HG03521 (cell line): ENCODE results near the gene BMAL1.

Source experiments
- ATAC-seq: cut with Tn5 transposase; IDR thresholded peaks from one replicate; pipeline ENCODE4 v1.9.1; 2021; ENCODE audit warnings: mild to moderate bottlenecking, moderate library complexity; ENCODE audit not compliant: unreplicated experiment

Gene BMAL1

GRCh38 chr11:13290221-13290980 is 12.8 kb downstream of the BMAL1 start:
- no peak for ATAC-seq

DNA sequence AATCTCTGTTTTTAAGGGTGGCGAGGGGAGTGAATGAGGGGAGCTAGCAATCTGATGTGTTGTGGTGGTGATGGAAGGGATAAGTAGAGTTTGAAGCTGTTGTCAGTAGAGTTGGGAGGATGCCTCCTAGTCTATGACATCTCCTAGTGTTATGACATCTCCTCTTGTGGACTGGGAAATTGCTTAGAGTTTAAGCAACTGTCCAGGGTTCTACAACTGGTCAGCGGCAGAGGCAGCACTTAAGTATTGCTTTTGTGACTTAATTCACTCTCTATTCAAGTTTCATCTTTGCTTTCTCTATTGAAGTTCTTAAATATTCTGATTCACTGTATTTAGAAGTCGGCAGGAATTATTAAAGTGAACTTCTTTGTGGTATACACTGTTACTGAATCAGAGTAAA is 13.8 kb downstream of the BMAL1 start:
- no peak for ATAC-seq

DNA sequence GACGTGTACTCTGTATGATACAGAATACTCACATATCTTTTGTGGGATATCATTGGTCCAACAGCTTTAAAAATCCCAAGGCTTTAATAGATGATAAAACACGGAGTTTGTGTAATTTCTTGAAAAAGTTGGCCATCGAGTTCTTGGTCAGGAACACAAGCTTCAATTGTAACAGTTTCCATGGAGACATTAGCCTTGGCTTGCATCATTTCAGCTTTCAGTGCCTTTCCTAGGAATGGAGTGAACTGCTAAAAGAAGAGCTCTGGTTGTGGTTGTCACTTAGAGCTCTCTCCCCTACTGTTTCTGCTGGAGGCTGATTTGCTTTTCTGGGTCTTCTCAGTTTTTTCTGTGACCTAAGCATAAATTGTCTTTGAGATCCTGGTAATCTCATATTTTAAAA is 14.2 kb downstream of the BMAL1 start:
- ATAC-seq = no peak

DNA sequence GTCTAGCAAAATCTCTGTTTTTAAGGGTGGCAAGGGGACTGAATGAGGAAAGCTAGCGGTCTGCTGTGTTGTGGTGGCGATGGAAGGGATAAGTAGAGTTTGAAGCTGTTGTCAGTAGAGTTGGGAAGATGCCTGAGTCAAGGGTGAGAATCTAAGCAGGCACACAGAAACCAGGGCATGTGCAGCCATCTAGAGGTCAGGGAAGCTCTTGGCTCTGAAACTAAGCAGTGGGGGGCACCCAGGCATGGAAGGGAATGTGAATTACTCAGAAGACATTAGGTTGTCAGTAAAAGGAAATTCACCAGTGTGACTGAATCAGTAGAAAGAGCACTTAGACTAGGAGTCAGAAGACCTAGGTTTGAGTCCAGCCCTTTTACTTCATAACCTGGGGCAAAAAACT is 15.4 kb downstream of the BMAL1 start:
- ATAC-seq = no peak

DNA sequence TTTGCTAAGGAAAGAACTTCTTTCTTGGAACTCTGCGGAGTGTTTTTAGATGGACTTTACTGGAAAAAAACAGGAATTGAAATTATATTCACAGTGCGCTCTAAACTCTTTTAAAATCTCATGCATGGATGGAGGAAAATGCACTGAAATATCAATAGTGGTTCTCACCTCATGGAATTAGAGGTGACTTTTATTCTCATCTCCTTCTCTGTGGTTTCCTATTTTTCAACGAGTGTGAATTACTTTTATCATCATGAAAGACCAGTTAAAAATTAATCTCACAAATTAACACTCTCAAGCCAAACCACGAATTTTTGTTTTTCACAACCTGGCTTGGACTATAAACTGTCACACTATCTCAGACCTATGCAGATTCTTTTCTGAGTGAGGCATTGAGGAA is 16.6 kb downstream of the BMAL1 start:
- no peak for ATAC-seq

- no peak for ATAC-seq
These were observed 17.4 kb downstream of the BMAL1 start for GRCh38 chr11:13294771-13295579.

DNA sequence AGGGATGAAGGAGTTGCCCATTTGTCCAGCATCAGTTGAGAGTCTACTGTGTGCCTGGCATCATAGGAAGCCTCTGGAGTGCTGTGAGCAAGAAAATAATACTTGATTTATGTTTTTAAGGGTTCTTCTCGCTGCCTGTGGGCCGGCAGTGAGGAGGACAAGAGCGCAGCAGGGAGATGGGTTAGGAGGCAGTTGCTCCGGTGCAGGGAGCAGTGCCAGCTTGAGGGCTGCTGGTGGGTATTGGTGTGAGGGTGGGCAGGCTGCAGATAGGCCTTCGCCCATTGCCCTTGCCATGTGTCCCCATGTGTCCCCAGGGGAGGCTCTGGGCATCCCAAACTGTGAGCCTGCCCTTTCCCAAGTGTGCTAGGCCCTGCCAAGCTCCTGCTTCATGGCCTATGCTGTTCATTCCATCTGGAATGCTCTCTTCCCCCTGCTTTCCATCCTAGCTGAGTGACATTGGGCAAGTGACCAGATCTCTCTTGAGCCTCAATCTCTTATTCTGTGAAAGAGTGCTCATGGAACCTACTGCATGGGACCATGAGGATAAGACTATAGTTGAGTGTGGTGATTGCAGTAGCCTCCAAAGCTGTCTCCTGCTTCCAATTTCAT is 19.8 kb downstream of the BMAL1 start:
- no peak for ATAC-seq

DNA sequence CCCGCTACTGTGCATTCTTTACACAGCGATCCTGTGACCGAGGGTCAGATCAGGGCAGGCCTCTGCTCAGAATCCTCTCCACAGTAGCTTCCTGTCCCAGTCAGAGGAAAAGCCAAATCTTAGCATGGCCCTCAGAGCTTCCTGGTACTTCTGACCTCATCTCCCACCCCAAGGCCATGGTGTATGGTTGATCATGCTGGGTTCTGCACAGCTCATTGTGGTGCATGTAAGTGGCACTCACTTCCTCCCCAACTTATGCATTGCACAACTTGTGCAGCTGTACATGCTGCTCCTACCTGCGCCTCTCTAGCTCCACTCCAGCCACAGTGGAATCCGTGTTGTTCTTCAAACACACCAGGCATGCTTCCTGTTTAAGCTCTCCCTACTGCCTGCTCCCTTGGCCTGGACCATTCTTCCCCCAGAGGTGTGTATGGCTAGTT is 20.3 kb downstream of the BMAL1 start:
- ATAC-seq = no peak

DNA sequence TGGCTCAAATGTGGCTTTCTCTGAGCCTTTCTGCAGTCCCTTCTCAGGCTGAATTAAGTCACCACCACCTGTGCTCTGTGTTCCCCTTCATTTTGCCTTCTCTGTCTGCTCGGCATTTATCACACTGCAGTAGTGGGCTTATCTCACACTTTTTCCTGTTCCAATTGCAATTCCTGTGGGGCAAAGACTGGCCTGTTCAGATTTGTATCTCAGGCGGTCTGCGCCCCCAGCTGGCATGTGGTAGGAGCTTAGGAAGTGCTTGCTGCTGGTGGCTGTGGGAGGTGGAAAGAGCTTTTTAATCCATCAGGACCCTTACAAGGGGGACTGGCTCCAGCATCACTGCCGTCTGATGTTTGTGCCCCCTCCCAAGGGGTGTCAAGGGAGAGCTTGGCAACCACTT is 21.2 kb downstream of the BMAL1 start:
- no peak for ATAC-seq

GRCh38 chr11:13301522-13301921 is 23.9 kb downstream of the BMAL1 start:
- ATAC-seq = no peak

- ATAC-seq = no peak
These were observed 24.9 kb downstream of the BMAL1 start for GRCh38 chr11:13302420-13302958.

- ATAC-seq = no peak
These were observed 26.4 kb downstream of the BMAL1 start for GRCh38 chr11:13303668-13304649.

GRCh38 chr11:13304655-13305335 is 27.2 kb downstream of the BMAL1 start:
- ATAC-seq = no peak

GRCh38 chr11:13308704-13309103 is 31.1 kb downstream of the BMAL1 start:
- ATAC-seq = no peak

GRCh38 chr11:13309156-13309555 is 31.6 kb downstream of the BMAL1 start:
- ATAC-seq = no peak

DNA sequence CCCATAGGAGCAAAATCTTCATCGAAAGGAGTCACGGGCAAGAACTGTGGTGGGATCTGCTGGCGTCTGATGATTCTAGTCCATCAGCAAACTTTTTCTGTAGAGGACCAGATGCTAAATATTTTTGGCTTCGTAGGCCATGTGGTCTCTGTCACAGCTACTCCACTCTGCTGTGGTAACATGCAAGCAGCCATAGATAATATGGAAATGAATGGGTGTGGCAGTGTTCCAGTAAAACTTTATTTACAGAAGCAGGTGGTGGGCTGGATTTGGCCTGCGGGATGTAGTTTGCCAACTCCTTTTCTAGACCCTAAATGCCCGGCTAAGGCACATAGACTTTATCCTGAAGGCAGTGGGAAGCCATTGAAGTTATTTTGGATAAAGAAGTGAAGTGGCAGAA is 32.9 kb downstream of the BMAL1 start:
- ATAC-seq = no peak

DNA sequence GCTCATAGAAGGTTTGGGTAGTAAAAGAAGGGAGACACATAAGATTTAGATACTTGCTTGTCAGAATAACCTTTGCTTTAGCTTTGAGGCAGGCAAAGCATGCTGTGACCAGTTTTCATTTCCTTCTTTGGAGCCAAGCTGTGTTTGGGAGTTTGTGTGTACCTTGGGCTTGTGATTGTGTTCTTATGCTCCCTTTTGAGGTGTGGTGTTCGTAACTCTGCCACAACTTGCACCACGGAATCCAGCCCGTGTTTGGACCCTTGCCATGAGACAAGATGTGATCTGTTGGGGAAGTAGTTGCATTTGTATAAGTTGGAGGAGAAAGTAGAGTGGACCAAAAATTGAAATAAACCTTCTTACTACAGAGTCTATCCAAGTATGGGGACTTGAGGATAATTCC is 34.0 kb downstream of the BMAL1 start:
- ATAC-seq = no peak

- no peak for ATAC-seq
These were observed 35.6 kb downstream of the BMAL1 start for GRCh38 chr11:13313005-13313819.
